ENCODE measurements around the gene EIF2AK3. TPM values are rescaled to one million over a fixed set of nuclear protein-coding genes. Genes with fewer than 3 reads are reported as not detected.
A peak's percentile ranks its signal among the peaks of the same experiment; 100 is the strongest.

The EIF2AK3 gene
- total RNA-seq, 1 donor from 2014 or later, result 4.3 TPM

DNA sequence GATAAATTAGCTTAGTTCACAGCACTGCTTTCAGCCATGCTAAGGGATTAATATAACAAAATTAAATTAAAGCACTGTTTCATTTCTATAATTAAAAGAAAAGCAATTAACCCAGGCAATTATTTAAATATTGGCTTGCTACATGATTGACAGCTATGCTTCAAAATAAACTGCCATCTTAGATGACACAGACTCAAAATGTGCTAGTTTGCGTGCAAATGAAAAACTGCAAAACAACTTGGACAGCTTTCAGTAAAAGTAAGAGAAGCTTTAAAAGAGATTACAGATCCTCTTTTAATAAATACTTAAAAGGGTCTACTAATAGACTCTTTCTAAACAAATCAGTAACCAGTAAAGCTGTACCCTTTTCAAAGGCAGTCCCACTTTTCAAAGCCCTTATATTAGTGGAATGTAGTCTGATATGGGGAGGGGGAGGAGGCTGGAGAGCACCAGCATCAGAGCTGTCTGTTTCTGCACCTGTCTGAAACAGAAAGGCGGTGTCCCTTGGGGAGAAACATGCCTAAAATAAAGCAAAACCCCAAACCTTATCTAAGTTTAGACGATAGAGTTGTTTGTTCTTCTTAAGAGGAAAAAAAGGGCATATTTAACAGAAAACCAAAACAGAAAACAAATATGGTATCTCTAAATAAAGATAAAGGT lies 20.8 kb downstream of the EIF2AK3 start:
- intact Hi-C loops (cut with DNase I), result no loop called here
- ATAC-seq, result no peak
- no peak for DNase-seq (ENCODE audit: missing footprints)

GRCh38 chr2:88603146-88603545 lies 24.1 kb downstream of the EIF2AK3 start:
- intact Hi-C loops (cut with DNase I), result no loop called here
- ATAC-seq (no peak), DNase-seq (ENCODE audit: missing footprints) (no peak)

- intact Hi-C loops (cut with DNase I), result no loop called here
- DNase-seq (ENCODE audit: missing footprints), result no peak
- ATAC-seq, result no peak
Observed at GRCh38 chr2:88602022-88602421, 25.2 kb downstream of the EIF2AK3 start.

DNA sequence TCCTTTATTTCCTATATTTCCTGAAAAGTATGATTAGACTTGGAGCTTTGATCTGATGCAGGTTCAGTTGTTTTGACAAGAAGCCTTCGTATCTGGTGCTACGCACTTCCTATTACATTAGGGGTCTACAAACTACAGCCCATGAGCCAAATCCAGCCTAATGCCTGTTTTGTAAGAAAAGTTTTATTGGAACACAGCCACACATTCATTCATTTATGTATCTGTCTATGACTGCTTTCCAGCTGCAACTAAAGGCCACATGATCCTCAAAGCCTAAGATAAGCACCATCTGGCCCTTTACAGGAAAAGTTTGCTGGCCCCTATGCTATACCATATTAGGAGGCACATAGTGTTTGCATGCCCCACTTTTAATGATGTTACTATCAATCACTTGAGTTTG lies 26.0 kb downstream of the EIF2AK3 start:
- ATAC-seq (peak; percentile 53), DNase-seq (ENCODE audit: missing footprints) (no peak)
- intact Hi-C loops (cut with DNase I), result loop anchor here (2.0 kb wide), 1 partner anchor 26 kb away; the partner anchor contains the start of gene EIF2AK3

- DNase-seq (ENCODE audit: missing footprints) (no peak), ATAC-seq (peak; percentile 69)
- intact Hi-C loops (cut with DNase I), result loop anchor here (2.0 kb wide), 1 partner anchor 27 kb away; the partner anchor contains the start of gene EIF2AK3
Observed at GRCh38 chr2:88600038-88600465, 27.2 kb downstream of the EIF2AK3 start.

DNA sequence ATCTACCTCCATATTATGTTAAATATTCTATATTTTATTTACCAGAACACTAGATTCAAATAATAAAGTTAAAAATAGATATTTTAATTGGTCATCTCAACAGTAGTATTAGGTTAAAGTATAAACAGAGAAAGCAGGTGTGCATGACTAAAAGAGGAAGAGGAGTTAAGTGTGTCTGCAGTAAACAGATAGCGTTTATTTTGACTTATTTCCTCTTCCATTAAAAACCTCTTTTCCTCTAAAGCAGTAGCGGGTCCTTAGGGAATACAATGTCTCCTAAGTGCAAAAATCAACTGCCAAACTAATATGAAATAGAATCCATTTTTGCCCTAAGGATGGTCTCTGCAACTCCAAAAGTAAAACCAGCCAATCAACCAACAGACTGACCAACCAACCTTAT lies 27.7 kb downstream of the EIF2AK3 start:
- DNase-seq (ENCODE audit: missing footprints) (no peak), ATAC-seq (no peak)
- intact Hi-C loops (cut with DNase I), result no loop called here

DNA sequence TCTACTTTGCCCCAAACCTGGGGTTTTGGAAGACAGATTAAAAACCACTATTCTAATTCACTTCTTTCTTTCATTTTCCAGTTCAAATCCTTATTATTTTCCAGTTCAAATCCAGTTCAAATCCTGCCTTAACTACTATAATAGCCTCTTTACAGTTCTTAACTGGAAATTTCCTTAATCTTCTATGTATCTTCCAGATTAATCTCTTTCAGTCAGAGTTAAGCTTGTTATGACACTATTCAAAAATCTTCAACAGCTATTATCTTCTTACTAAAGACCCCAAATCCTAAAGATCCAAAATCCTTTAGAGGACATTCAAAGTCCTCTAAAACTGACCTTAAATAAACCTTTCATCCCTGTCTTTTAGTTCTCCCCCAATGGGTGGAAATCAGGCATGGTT lies 30.1 kb downstream of the EIF2AK3 start:
- no peak for ATAC-seq
- DNase-seq (ENCODE audit: missing footprints), result no peak
- intact Hi-C loops (cut with DNase I), result no loop called here

- ATAC-seq, result no peak
- intact Hi-C loops (cut with DNase I), result no loop called here
- no peak for DNase-seq (ENCODE audit: missing footprints)
Observed at GRCh38 chr2:88596141-88596830, 31.0 kb downstream of the EIF2AK3 start.

DNA sequence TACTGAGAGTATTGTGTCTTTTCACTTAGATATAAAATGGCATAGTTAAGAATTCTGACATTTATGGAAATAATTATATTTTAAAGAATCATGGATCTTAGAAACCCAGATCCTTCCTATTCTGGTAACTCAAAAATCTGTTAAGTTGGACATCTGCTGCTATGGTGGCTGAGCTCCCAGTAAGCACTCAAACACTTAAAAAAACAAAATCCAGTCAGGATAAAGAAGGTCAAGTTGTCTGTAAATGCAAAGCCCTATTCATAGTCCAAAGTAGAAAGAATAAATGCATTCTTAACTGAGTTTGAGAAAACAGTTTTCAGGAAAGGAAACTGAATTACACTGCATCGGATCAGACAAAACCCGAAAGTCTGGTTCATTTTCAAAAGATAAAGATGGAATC lies 35.6 kb downstream of the EIF2AK3 start:
- ATAC-seq (no peak), DNase-seq (ENCODE audit: missing footprints) (no peak)
- intact Hi-C loops (cut with DNase I), result loop anchor here (1.0 to 5.0 kb wide), 2 partner anchors 36 to 79 kb away; partner anchors contain the start of gene EIF2AK3

- DNase-seq (ENCODE audit: missing footprints) (no peak), ATAC-seq (peak; percentile 76)
- intact Hi-C loops (cut with DNase I), result loop anchor here (1.0 to 5.0 kb wide), 2 partner anchors 36 to 79 kb away; partner anchors contain the start of gene EIF2AK3
Observed at GRCh38 chr2:88590998-88591613, 36.2 kb downstream of the EIF2AK3 start.

DNA sequence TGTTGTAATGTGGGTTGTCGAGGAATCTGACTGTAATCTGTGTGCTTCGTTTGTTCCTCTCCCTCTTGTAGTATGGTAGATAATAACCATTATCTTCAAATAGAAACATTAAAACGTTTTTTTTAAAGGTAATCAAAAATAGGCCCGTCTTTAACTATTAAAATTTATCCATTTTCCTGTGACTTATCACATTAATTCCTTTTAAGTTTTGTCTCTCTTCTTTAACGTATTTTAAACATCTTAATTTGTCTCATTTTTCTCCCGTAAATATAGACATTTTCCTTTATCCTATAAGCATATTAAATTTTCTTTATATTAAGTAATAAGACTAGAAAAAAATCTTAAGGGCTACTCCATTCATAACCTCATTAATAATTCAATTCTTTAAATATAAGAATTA lies 41.3 kb downstream of the EIF2AK3 start:
- ATAC-seq (no peak), DNase-seq (ENCODE audit: missing footprints) (no peak)
- intact Hi-C loops (cut with DNase I), result no loop called here

DNA sequence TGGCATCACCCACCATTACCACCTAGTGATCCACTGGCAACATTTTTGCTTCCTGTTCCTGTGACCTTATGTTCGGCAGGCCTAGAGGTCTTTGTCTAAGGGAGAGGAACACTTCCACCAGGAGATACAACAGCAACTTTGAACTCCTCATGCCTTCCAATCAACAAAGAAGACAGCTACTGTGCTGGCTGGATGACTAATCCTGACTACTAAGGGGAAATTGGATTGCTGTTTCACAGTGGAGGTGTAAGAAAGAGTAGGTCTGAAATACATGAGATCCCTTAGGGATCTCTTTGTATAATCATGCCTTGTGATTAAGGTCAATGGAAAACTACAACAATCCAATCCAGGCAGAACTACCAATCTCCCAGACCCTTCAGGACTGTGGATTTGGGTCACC lies 45.2 kb downstream of the EIF2AK3 start:
- intact Hi-C loops (cut with DNase I), result no loop called here
- no peak for DNase-seq (ENCODE audit: missing footprints)

GRCh38 chr2:88580088-88580487 lies 47.2 kb downstream of the EIF2AK3 start:
- ATAC-seq (no peak), DNase-seq (ENCODE audit: missing footprints) (no peak)
- intact Hi-C loops (cut with DNase I), result no loop called here

More for the DNA sequence above, 45.2 kb downstream of the EIF2AK3 start:
- no peak for ATAC-seq

DNA sequence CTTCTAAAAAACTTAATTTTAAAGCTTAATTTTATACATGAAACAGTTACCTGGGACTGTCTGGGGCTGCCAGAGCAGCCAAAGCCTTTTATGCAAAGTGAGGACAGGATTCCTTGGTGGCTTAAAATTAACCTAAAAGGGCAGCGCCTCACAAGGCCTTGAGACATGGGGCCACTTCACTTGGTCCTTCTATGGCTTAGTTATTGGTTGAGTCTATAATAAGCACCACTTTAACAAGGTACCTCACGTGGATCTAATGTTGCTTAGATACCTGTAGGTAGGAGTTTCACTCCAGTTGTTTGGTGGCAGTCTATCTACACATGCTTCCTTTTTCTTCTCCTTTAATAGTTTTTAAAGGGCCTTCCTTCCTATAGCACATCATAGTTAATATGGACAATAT lies 51.6 kb downstream of the EIF2AK3 start:
- ATAC-seq, result no peak
- no peak for DNase-seq (ENCODE audit: missing footprints)
- intact Hi-C loops (cut with DNase I), result no loop called here

DNA sequence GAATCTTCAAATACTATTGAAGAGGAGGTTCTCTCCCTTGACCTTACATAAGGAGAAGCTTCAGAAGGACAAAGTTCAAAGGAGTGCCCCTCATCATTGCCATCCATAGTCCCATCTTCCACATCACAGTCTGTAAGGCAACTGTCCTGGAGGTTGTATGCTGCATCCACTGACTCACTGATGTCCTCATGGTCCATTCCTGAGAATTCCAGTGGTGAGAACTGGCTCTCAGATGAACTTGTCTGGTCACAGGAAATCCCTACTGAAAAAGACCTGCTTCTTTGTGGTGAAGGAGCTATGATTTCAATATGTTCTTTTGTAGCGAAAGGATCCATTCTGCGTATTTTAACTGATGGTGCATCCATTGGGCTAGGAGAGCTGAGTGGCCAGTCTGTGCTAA lies 52.2 kb downstream of the EIF2AK3 start:
- intact Hi-C loops (cut with DNase I), result no loop called here
- no peak for ATAC-seq
- DNase-seq (ENCODE audit: missing footprints), result no peak

- DNase-seq (ENCODE audit: missing footprints), result no peak
- intact Hi-C loops (cut with DNase I), result no loop called here
- no peak for ATAC-seq
Observed at GRCh38 chr2:88574445-88574844, 52.8 kb downstream of the EIF2AK3 start.

DNA sequence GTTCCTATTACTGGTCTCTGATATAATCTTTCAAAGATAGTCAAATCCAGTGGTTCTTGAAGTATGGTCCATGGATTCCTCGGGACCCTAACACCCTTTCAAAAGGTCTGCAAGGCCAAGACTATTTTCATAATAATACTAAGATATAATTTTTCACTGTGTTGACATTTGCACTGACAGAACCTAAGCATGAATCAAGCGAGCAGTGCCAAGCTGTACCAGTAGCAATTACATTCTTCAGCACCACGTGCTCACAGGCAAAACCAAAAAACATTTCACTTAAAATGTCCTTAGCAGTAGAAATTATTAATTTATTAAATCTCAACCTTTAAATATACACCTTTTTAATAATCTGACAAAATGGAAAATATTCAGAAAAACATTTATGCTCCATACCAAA lies 59.1 kb downstream of the EIF2AK3 start:
- no peak for ATAC-seq
- intact Hi-C loops (cut with DNase I), result no loop called here

DNA sequence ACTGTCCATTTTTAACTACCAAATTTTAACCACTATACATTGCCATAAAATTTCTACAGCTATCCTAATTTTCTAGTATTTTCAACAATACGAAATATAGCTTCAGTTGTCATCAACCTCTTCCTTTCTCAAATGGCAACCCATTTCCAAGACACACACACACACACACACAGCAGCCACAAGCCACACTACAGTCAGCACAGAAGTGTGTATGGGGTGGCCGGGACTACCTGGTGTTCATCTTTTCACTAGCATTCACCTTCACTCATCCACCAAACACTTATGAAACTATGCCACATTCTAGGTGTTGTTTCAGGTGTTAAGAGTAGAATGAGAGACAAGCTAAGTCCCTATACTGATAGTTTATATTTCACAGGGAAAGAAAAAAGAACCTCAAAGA lies 62.9 kb downstream of the EIF2AK3 start:
- ATAC-seq, result no peak
- intact Hi-C loops (cut with DNase I), result no loop called here
- no peak for DNase-seq (ENCODE audit: missing footprints)

More for the DNA sequence above, 59.1 kb downstream of the EIF2AK3 start:
- DNase-seq (ENCODE audit: missing footprints), result no peak

- no peak for ATAC-seq
- intact Hi-C loops (cut with DNase I), result no loop called here
- DNase-seq (ENCODE audit: missing footprints), result no peak
Observed at GRCh38 chr2:88563129-88563528, 64.1 kb downstream of the EIF2AK3 start.

All from Right ventricle myocardium inferior (tissue), 1 donor.